Hematopoietic multipotent progenitor cell (in vitro differentiated cells): ENCODE data around the gene SARDH. TPM values are rescaled to one million over a fixed set of nuclear protein-coding genes. Genes with fewer than 3 reads are reported as not detected.
"Not testable (repeated sequence)": the region's sequence is repeated elsewhere in the genome, so short reads cannot be mapped to it uniquely, and the experiment has no call there.

Source experiments
- DNase-seq, 3 donors: peaks; one replicate each; pipeline ENCODE4 v3.0.0-alpha.2; 2011 to 2015; ENCODE audit warnings: low read depth in 2 of 3, low spot score in 2 of 3
- total RNA-seq: library from RNA; depleted of rRNA; stranded (reverse); fragments of >200 nt; gene quantifications from one replicate; pipeline ENCODE4 v1.2.3, GENCODE V29; 2012

The SARDH gene
- total RNA-seq, 1 donor, result 10.5 TPM

DNA sequence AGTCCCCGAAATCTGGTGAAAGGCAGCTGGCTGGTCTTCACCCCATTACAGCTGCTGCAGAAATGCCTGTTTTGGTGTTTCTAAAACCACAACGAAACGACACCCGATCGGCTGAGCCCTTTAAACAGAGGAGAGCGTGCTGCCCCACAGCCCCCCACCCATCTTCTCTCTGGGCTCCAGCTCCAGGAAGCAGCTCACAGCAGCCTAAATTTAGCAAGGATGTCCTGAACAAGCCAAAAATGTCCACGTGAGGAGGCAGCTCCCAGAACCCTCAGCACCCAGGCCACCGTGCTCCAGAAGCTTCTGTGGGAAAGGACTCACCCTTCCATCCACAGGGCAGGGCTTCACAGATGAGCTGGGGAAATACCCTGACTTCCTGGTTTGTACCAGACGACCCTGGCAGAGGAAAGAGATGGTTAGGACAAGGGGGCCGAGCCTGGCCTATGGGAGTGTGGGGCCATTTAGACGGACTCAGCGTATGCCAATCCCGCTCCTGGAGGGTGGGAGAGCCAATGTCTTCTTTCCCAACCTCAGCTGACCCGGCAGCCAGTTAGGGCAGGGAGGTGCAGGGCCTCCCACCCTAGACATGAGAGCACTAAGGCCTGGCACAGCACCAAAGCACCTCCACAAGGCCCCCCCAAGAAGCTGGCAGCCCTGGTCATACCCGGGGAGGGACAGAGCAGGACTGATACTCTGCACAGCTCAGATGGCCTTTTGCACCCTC is 39.1 kb upstream of the SARDH start:
- DNase-seq, result no peak

DNA sequence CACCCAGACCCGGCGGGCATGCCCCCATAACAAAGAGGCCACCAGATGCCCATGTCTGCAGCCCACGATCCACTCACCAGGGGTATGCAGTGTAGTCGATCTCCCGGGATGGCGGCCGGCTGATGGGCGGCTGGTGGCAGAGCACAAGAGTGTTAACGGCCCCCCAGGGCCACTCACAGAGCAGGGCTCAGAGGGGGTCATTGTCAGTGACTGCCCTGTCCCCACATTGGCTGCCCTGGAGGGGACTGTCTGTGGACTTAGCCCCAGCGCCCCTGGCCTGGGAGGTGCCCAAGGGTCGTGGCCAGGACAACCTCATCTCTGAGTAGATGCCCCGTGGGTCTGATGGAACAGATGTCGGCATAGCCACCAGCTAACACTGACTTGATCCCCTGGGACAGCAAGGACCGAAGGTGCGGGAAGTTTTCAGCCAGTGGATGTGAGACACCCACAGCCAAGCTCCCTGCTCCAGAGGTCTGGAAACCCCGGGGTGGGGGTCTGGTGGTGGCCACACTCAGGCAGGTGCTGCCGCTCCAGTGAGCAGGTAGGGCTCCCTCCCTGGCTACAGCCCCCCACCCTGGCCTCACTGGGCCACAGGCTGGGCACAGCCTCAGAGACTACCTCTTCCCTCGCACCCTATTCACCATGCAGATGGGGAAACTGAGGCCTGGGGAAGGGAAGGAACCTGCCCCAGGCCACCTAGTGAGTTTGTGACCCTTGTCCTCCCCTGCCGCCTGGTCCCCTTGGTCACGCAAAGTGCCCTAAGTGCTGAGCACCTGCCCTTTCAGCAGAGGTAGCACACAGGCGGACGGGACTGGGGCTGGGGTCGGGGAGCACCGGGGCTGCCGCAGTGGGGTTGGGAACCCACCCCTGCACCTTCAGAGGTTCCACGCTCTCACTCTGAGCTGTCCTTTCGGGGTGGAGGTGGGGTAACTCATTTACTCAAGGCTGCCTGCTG is 38.1 kb upstream of the SARDH start:
- no peak for DNase-seq

DNA sequence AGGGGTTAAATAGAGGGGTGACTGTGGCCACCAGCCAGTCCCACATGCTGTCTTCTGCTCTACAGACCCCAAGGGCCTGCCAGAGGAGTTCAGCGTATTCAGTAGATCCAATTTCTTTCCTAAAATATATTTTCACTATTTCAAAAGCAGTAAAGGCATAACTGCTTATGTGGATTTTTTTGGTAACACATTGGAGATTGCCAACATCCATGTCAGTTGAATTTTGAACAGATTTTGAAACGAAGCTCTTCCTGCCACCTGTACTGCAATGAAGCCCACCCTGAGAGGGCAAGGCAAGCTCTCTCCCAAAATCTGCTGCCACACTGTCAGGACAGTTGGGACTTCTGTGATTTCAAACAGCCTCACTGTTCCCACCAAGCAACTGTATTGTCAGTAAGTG is 37.1 kb upstream of the SARDH start:
- DNase-seq, result no peak

DNA sequence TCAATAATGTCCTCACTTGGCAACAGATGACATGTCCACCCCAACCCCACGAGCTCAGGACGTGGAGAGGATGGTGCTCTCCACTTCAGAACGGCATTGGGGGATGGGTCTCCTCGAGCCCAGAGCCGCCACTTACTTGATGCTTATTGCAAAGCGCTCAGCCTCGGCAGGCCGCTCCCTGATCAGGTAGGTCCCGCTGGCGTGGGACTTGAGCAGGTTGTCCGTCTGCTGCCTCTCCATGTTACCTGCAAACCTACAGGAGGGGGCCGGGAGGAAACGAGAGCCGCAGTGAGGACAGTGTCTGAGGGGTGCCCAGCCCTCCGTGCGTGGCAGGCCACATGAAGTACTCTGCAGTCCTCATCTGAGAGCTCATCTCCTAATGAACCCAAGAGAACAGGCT is 36.6 kb upstream of the SARDH start:
- DNase-seq, result no peak

DNA sequence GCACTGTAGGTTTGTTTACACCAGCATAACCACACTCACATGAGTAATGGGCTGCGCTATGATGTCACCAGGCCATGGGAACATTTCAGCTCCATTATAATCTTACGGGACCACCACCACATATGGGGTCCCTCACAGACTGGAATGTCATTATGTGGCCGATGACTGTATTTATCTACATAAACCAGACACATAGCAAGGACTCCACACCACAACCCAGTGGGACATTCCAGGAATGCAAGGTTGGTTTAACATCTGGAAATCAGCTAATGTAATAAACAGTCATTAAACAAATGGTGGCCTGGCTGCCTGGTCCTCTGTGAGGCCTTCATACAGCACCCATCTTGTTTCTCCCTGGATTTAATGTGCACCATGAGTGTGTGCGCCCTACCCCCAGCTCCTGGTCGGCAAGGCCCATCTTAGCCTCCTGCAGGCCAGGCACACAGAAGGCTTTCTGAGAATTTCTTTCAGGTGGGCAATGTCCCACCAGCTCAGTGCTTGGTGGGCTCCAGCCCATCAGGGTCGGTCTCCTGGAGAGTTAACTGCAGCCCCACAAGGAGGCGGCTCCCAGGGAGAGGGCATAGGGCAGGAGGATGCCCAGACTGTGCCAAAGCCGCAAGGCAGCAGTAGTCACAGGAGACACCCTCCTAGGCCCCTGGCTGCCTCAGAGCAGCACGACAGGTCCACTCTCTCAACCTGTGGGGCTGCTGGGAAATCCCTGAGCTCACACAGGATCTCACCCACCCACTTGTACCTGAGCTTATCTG is 35.9 kb upstream of the SARDH start:
- DNase-seq, result no peak

DNA sequence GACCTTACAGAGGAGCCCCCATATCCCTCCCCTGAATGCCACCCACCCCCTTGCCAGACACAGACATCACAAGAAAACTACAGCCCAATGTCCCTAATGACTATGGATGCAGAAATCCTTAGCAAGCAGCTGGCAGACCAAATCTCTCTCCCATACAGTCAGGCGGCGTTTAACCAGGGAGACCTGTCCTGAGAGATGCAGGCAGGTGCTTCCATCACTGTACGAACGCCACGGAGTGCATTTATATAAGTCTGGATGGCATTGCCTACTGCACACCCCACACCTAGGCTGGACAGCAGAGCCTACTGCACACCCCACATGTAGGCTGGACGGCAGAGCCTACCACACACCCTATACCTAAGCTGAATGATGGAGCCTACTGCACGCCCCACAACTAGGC is 34.4 kb upstream of the SARDH start:
- no peak for DNase-seq

- no peak for DNase-seq
Measured at GRCh38 chr9:133771486-133772482, 33.6 kb upstream of the SARDH start.

- no peak for DNase-seq
Measured at GRCh38 chr9:133770076-133770777, 32.1 kb upstream of the SARDH start.

- DNase-seq, result no peak
Measured at GRCh38 chr9:133769511-133770075, 31.4 kb upstream of the SARDH start.

DNA sequence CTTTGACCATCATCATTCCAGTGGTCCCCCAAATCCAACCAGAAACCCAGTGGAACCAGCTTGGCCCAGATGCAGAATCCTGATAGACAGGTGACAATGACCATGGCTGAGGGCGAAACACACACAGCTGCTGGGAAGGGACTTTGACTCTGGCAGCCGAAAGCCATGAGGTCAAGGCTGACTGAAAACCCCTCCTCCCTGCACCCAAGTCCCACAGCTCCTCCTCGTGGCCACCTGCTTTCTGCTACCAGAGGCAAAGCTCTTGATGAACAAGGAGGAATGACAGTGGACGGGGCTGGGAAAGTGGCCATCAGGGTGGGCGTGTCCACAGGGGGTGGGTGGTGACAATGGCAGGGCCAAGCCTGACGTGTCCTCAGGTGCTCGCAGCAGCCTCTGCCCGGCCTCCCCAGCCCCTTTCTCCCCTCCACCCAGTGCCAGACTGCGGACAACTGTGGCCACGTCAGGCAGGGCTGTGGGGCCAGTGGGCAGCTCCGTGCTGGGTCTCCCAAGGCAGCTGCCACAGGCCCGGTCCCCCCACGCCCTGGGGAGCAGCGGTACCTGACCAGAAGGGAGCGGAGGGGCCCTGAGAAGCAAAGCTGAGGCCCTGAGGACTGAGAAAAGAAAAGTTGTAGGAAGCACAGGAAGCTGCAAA is 30.8 kb upstream of the SARDH start:
- no peak for DNase-seq

GRCh38 chr9:133768371-133768858 is 30.3 kb upstream of the SARDH start:
- DNase-seq, result no peak

GRCh38 chr9:133767625-133768024 is 29.5 kb upstream of the SARDH start:
- no peak for DNase-seq

GRCh38 chr9:133767008-133767407 is 28.9 kb upstream of the SARDH start:
- no peak for DNase-seq

- not testable (repeated sequence) for DNase-seq
Measured at GRCh38 chr9:133766234-133766633, 28.1 kb upstream of the SARDH start.

- DNase-seq, result no peak
Measured at GRCh38 chr9:133763272-133764183, 25.4 kb upstream of the SARDH start.

DNA sequence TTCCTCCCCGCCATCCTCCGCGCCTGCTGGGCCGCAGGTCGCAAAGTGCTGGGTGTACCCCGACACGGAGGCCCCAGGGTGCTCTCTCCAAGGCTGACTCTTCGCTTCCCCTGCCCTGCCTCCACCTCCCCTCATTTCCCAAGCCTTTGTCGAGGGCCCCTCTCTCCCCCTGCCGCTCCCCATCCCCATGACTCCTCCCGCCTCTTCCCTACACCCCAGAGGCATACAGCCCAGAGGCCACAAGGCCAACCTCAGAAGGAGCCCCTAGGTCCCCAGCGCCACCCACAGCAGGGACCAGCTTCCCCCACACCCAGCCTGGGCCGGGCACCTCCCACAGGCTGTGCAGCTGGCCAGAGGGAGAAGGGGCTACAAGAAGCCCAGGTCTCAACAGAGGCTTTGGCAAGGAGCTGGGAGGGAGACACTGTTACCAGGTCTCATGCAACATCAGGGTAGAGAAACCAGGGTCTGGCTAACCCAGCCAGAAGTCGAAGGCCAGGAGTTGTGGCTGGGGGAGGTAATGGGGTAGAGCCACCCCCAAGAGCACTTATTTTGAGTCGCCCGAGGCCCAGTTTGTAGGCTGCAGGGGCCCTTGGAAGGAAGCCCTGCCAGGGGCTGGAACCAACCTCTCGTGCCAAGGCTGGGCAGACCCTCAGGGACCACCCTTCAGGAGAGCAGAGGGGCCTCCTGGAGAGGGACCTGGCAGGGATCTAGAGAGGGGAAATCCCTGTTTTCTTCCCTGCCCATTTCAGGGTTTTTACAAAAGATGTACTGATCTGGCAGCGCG is 24.5 kb upstream of the SARDH start:
- DNase-seq, result no peak
